ENCODE results near the gene NR1I3.
A peak's percentile ranks its signal among the peaks of the same experiment; 100 is the strongest.

The NR1I3 gene

DNA sequence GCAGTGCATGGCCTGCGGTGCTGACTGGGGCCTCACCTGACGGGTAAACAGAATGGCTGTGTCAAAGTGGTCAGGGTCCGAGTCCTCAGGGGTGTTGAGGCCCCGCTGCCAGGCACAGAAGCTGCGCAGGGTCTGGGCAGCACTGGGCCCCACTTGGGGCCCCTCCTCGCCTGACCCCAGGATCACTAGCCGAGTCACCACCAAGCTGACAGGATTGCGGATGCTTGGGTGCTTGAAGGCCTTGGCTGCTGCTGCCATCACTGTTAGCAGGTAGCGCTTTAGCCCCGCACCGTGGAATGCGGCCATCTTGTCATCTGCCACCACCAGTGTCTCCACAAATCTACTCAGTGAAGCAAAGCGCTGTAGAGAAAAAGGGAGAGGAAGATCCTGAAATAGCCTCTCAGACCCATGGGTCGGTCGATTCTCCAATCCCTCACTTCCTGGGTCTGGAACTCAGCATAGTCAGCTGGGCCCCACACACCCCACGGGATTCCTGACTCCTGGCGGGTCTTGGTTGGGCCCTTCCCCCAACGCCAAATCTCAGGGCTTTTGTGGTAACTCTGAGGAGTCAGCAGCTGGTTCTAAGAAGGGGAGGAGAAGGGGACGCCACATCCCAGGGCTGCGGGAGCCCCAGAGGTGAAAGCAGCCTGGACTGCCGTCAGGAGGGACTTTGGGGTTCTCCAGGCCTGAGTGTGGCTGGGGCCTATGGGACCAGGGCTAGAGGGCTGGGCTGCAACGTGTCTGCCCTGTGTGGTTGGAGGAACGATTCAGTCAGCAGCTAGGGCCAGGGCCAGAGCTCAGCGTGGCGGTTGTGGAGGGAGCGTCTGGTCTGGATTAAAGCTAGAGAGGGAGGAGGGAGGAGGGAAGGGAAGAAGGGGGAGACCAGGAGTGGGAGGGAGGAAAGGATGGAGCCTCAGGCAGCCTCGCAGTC is 41.2 kb downstream of the NR1I3 start:
- no peak for DNase-seq (ENCODE audit: low read depth, low spot score)

DNA sequence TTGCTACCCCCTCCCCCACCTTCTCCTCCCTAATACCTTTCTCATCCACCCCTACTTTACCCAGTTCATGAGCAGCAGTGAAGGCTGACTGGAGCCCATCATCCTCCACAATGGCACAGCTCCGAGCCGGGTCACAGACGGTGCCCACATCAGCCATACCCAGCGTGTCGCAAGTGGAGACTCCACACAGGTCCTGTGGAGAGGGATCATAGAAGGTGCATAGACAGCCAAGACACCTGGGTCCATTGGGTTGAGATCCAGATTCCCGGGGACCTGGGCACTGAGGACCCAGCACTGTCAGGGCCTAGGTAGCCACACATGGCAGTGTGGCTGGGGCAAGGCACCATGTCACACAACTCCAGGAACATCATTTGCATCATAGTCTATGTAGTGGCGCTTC is 41.9 kb downstream of the NR1I3 start:
- no peak for DNase-seq (ENCODE audit: low read depth, low spot score)

DNA sequence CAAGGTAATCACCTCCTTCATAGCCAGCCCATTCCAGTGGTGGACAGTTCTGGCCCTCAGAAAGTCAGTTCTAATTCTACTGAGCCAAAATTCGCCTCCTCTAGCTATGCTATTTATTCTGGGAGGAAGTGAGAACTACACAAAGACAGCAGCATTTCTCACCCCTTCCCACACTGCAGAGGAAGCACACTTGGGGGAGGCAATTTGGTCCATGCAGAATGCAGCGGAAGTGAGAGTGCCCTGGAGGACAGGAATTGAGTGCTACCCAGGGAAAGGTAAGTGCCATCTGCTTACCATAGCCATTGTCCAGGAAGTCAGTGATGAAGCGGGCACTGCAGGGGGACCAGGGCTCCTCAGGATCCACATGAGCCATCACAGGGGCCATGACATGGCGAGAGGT is 42.8 kb downstream of the NR1I3 start:
- DNase-seq (ENCODE audit: low read depth, low spot score) = no peak

DNA sequence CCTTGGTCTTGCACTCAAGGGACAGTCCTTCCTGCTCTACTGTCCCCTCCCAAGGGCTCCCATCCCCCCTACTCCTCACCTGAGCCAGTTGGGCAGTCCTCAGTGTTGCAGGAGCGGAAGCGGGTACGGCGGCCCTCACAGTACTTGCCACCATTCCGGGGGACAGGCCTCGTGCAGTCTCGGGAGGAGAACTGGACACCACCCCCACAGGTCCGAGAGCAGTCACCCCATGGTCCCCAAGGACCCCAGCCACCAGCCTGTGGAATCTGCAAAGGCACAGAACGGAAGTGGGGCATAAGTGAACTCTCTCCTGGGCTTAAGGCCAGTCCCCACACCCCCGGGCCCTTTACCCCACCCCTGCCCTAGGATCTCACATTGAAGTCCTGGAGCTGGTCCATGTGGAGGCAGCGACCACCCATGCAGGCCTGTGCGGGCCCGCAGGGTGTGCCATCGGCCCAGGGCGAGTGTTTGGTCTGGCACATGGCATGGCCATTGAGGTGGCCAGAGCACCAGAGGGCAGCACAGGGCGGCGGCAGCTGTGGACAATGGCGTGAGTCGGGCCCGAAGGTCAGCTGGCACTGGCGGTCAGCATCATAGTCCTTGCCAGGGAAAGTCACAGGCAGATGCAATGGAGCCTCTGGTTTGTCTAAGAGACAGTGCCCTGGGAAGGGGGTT is 44.3 kb downstream of the NR1I3 start:
- no peak for DNase-seq (ENCODE audit: low read depth, low spot score)

DNA sequence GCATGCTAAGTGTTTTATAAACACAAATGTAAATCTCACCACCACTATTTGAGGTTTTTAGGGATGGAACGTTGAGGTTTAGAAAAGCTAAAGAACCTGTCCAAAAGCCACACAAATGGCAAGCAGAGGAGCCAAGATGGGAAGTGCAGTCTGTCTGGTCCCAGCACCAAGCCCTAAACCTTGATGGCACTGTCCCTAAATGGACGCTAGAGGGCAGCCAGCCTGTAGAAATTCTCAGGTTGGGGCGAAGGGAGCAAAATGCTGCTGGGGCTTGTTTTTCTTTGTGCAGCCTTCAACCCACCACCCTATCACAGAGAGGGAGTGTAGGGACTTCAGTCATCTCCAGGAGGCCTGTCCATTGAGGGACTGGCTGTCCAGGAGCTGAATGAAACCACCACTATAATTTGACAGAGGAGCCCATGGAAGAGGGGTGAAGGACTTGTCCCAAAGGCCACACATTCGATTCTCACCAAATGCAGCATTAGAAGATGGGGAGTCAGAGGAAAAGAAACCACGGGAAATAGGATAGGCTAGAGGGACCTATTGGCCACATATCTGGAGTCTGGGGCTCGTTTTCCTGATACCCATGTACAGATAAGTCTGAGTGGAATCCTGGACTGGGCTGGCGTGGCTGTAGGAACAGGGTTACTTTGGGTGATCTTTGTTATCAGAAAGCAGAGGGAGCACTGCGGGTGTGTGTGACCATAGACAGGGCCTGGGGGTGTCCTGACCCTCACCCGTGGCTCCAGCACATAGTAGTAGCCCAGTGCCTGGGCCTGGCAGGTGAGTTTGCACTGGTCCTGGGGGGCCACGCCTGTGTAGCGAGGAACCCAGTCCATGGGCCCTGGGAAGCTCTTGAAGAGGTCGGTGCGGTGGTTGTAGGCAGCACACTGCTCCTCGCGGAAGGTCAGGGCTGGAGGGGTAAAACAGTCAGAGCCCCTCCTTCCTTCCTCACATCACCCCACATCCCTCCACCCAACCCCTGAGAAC is 45.2 kb downstream of the NR1I3 start:
- peak; percentile 79 for DNase-seq (ENCODE audit: low read depth, low spot score)

DNA sequence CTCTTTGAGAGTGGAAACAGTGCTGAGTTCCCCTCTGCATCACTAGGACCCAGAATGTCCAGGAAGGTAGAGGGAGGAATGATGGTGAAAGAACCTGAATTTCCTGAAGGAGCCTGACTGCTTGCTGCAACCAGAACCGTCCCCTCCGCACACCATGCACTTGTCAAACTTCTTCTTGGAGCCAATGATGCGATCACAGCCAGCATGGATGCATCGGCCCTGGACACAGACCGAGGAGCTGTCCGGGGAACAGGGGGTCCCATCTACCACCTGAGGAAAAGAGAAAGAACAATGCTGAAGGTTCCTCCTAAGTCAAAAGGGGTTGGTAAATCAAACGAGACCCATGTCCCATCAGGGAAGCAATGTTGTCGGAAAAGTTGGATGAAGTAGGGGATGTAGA is 46.0 kb downstream of the NR1I3 start:
- no peak for DNase-seq (ENCODE audit: low read depth, low spot score)

DNA sequence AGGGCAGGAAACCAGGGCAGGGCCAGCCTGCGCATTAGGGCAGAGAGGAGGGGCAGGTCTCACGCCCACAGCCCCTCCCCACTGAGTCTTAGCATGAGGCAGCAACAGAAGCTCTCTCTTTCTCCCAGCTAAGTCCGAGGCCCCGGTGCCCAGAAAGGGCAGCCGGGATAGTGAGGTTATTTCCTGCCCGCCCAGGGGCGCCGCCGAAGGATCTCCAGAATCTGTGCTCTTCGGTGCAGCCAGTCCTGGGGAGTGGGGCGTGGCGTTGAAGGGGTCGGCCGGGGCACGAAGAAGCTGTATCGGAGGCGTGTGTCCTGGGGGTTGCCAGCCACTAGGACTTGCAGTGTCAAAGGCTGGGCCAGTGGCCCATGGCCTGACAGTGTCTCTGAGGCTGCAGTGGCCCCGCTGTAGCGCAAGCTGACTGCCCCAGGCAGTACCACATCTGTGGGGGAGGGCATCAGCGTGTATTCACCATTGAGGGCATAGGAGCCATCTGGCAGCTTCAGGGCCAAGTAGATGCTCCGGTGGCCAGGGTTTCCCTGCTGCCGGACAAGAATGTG is 47.0 kb downstream of the NR1I3 start:
- no peak for DNase-seq (ENCODE audit: low read depth, low spot score)

DNA sequence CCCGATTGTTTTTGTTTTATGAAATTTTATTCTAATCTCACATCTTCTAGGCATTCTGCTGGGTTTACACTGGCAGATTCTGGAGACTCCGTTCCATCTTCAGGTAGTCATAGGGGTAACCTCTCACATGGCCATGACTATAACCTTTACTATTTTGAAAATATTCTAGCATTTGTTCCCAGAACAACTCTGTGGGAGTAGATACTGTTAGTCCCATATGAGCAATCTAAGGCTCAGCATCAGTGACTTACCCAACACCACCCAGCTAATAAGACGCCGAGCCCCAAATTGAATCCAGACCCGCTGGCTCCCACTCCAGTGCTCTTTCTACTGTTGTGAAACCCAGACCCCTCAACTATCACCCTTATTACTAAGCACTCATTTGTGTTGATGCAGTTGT is 49.0 kb downstream of the NR1I3 start:
- DNase-seq (ENCODE audit: low read depth, low spot score) = no peak

DNA sequence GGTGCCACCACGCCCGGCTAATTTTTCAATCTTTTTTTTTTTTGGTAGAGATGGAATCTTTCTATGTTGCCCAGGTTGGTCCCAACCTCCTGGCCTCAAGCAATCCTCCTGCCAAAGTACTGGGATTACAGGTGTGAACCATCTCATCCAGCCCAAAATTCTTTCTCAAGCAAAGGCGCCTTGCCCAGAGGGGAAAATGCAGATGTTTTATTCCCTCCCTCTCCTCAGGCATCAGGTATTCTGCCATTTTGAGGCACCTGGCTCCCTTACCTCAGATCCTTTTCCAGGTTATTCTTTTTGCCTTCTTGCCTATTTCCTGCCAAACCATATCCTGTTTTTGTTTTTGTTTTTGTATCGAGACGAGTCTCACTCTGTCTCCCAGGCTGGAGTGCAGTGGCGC is 49.6 kb downstream of the NR1I3 start:
- no peak for DNase-seq (ENCODE audit: low read depth, low spot score)

DNA sequence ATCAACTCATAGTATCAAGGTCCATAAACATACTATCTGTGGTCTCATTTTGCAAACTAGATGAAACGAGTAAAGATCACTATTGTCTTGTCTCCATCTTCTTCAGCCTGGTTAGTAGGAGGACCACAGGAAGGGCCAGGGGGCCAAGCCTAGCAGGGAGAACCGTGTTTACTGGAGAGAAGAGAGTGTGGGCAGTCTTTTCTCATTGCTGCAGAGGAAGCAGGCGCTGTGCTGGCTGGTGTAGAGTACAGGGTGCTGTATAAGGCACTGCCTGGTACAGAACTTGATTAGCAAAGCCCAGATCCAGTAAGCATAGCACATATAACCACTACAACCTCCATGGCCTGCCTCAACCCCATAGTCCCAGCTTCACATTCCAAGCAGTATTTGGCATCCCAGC is 50.7 kb downstream of the NR1I3 start:
- no peak for DNase-seq (ENCODE audit: low read depth, low spot score)

DNA sequence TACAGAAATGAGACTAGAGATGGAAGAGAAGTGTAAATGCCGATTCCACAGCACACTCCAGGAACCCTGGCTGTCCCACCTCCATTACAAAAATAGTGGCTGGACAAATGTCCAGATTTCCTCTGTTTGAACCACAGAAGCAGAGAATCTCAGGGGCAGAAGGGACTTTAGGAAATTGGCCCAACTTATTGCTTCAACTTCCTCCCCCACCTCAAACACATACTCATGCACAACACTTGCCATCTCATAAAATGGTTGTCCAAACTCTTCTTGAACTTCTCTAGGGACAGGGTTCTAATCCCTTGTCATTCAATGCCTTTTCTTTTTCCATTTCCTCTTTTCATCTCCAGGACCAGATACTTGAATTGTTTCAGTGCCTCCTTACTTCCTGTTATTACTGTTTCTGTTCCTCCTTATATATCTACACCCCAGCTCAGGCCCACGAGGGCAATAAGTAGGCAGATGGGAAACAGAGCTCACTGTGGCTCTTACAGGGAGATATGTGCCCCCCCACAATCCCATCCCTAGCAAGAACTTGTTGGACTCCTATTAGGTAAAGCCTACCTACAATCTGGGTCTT is 52.2 kb downstream of the NR1I3 start:
- no peak for DNase-seq (ENCODE audit: low read depth, low spot score)

DNA sequence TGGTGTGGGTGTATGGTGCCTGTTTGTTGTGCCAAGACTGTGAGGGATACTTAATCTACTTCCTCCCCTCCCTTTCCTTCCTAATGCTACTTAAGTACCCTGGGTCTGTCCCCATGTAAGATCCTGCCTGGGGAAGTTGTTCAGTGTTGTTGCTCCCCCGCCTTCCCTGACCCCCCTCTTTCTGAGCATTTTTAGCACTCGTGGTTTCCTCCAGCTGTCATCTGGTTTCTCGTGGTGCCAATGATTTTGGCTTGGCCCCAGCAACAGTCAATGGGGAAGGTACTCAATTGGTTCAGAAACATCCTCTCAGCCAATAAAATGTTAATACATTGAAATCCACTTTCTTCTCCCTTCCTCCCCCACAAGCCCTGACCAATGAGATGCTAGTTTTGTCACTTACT is 52.7 kb downstream of the NR1I3 start:
- DNase-seq (ENCODE audit: low read depth, low spot score) = peak; percentile 68

DNA sequence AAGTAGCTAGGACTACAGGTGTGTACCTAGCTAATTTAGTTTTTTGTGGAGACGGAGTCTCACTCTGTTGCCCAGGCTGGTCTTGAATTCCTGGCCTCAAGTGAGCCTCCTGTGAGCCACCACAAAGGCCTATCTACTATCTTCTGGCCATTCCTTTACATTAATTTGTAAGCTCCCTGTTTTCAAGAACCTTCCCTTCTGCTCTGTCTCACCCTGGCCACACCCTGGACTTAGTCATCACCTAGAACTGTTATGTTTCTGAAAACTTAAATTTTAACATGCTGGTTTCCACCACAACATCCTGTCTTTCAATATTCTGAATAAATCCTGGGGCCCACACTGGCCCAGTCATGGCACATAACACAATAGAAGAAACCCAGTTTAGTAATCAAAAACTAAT is 55.8 kb downstream of the NR1I3 start:
- no peak for DNase-seq (ENCODE audit: low read depth, low spot score)

DNA sequence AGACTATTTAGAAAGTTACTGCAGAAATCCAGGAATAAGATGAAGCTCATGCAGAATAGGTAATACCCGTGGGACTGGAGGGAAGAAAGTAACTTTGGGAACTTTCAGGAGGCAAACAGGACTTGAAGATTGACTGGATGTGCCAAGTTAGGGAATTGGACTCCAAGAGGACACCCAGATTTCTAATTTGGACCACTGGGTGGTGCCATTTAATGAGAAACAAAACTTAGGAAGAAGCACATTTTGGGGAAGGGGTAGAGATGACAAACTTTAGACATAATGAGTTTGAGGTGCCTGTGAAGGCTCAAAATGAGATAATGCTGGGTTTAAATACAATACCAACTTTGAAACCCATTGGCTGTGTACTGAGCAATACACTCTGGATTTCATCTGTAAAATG is 57.4 kb downstream of the NR1I3 start:
- no peak for DNase-seq (ENCODE audit: low read depth, low spot score)

DNA sequence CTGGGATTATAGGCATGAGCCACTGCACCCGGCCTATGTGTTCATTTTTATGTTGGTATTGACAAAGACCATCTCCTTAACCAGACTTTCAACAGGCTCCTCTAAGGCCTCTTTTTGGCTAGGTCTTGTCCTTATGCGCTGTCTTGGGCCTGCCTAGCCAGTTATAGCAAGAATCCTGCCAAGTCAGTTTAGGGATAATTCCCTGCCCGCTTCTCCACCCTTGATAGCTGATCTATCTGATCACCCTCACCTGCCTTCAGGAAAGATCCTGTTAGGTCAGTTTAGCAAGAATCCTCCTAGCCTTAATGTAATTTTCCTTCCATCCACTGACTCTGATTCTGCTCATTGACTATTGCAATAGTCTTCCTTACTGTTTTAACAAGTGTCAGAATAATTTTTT is 58.3 kb downstream of the NR1I3 start:
- DNase-seq (ENCODE audit: low read depth, low spot score) = no peak

Data from astrocyte of the hippocampus (primary cell).